HG03280 (cell line): ENCODE data around the gene EMP2.

Source experiments
- ATAC-seq: cut with Tn5 transposase; IDR thresholded peaks from one replicate; pipeline ENCODE4 v1.9.1; 2021; ENCODE audit warnings: mild to moderate bottlenecking, moderate library complexity; ENCODE audit not compliant: unreplicated experiment

The EMP2 gene

GRCh38 chr16:10610499-10611184 lies 30.2 kb upstream of the EMP2 start:
- ATAC-seq, result no peak

- no peak for ATAC-seq
Measured at GRCh38 chr16:10609402-10609774, 29.0 kb upstream of the EMP2 start.

GRCh38 chr16:10608687-10609401 lies 28.4 kb upstream of the EMP2 start:
- ATAC-seq, result no peak

GRCh38 chr16:10607157-10607556 lies 26.8 kb upstream of the EMP2 start:
- ATAC-seq, result no peak

GRCh38 chr16:10606607-10607006 lies 26.2 kb upstream of the EMP2 start:
- no peak for ATAC-seq

GRCh38 chr16:10605636-10606035 lies 25.2 kb upstream of the EMP2 start:
- no peak for ATAC-seq

GRCh38 chr16:10601444-10602408 lies 21.3 kb upstream of the EMP2 start:
- no peak for ATAC-seq

GRCh38 chr16:10600782-10601443 lies 20.5 kb upstream of the EMP2 start:
- ATAC-seq, result no peak

GRCh38 chr16:10599626-10600025 lies 19.2 kb upstream of the EMP2 start:
- no peak for ATAC-seq

- no peak for ATAC-seq
Measured at GRCh38 chr16:10598157-10598556, 17.8 kb upstream of the EMP2 start.

- ATAC-seq, result peak; percentile 39
Measured at GRCh38 chr16:10597187-10597601, 16.8 kb upstream of the EMP2 start.

GRCh38 chr16:10594312-10594950 lies 14.0 kb upstream of the EMP2 start:
- no peak for ATAC-seq

- no peak for ATAC-seq
Measured at GRCh38 chr16:10592611-10593010, 12.2 kb upstream of the EMP2 start.

GRCh38 chr16:10590342-10590741 lies 9.9 kb upstream of the EMP2 start:
- no peak for ATAC-seq

- no peak for ATAC-seq
Measured at GRCh38 chr16:10589109-10589508, 8.7 kb upstream of the EMP2 start.

GRCh38 chr16:10587622-10588021 lies 7.2 kb upstream of the EMP2 start:
- ATAC-seq, result no peak

- ATAC-seq, result no peak
Measured at GRCh38 chr16:10584981-10585438, 4.6 kb upstream of the EMP2 start.

- no peak for ATAC-seq
Measured at GRCh38 chr16:10583269-10583668, 2.9 kb upstream of the EMP2 start.

GRCh38 chr16:10581507-10581906 lies 1.1 kb upstream of the EMP2 start:
- ATAC-seq, result no peak

GRCh38 chr16:10580883-10581247 lies 467 bp upstream of the EMP2 start:
- no peak for ATAC-seq
